ENCODE results near the gene ZDHHC14.
"Not testable (repeated sequence)": the region's sequence is repeated elsewhere in the genome, so short reads cannot be mapped to it uniquely, and the experiment has no call there.

ZDHHC14 gene

GRCh38 chr6:157380458-157380778 is 572 bp upstream of the ZDHHC14 start:
- H3K4me1 ChIP-seq (ENCODE audit: control insufficient read depth, insufficient read depth, low read length, unreplicated experiment) = peaks cover 6% of the 10 kb centered on the region
- peaks cover 10% of the 10 kb centered on the region for H3K79me2 ChIP-seq (ENCODE audit: control insufficient read depth, insufficient read depth, low read length, unreplicated experiment)
- no peaks in the 10 kb centered on the region for H3K27me3 ChIP-seq (ENCODE audit: insufficient read depth, low read length)
- peak overlapping the region; percentile 85 for H3K4me3 ChIP-seq (ENCODE audit: low read depth, low read length)
- peak overlapping the region; percentile 22 for H3K27ac ChIP-seq (ENCODE audit: low read depth, low read length)
- H3K36me3 ChIP-seq (ENCODE audit: insufficient read depth, low read length) = no peaks in the 10 kb centered on the region
- H2AFZ ChIP-seq (ENCODE audit: low read length, unreplicated experiment) = peak overlapping the region; percentile 84

- Histone ChIP-seq H2AFZ (ENCODE audit: low read length, unreplicated experiment) (peak overlapping the region; percentile 91), H3K79me2 (ENCODE audit: control insufficient read depth, insufficient read depth, low read length, unreplicated experiment) (peaks cover 10% of the 10 kb centered on the region), H3K36me3 (ENCODE audit: insufficient read depth, low read length) (no peaks in the 10 kb centered on the region), H3K27ac (ENCODE audit: low read depth, low read length) (no peak overlapping the region), H3K4me3 (ENCODE audit: low read depth, low read length) (peak overlapping the region; percentile 85), H3K27me3 (ENCODE audit: insufficient read depth, low read length) (no peaks in the 10 kb centered on the region), H3K4me1 (ENCODE audit: control insufficient read depth, insufficient read depth, low read length, unreplicated experiment) (peaks cover 6% of the 10 kb centered on the region)
Measured at GRCh38 chr6:157381631-157382621, 936 bp downstream of the ZDHHC14 start.

- Histone ChIP-seq H2AFZ (ENCODE audit: low read length, unreplicated experiment) (peak overlapping the region; percentile 91), H3K27me3 (ENCODE audit: insufficient read depth, low read length) (no peaks in the 10 kb centered on the region), H3K4me3 (ENCODE audit: low read depth, low read length) (peak overlapping the region; percentile 85), H3K79me2 (ENCODE audit: control insufficient read depth, insufficient read depth, low read length, unreplicated experiment) (peaks cover 10% of the 10 kb centered on the region), H3K36me3 (ENCODE audit: insufficient read depth, low read length) (no peaks in the 10 kb centered on the region), H3K4me1 (ENCODE audit: control insufficient read depth, insufficient read depth, low read length, unreplicated experiment) (peaks cover 6% of the 10 kb centered on the region), H3K27ac (ENCODE audit: low read depth, low read length) (no peak overlapping the region)
Measured at GRCh38 chr6:157382821-157383220, 1.8 kb downstream of the ZDHHC14 start.

- Histone ChIP-seq H3K27me3 (ENCODE audit: insufficient read depth, low read length) (no peaks in the 10 kb centered on the region), H3K79me2 (ENCODE audit: control insufficient read depth, insufficient read depth, low read length, unreplicated experiment) (peaks cover 10% of the 10 kb centered on the region), H3K4me3 (ENCODE audit: low read depth, low read length) (no peak overlapping the region), H3K27ac (ENCODE audit: low read depth, low read length) (no peak overlapping the region), H3K36me3 (ENCODE audit: insufficient read depth, low read length) (no peaks in the 10 kb centered on the region), H3K4me1 (ENCODE audit: control insufficient read depth, insufficient read depth, low read length, unreplicated experiment) (peaks cover 6% of the 10 kb centered on the region), H2AFZ (ENCODE audit: low read length, unreplicated experiment) (no peak overlapping the region)
Measured at GRCh38 chr6:157383471-157383870, 2.5 kb downstream of the ZDHHC14 start.

- not testable (repeated sequence) for H3K36me3 ChIP-seq (ENCODE audit: insufficient read depth, low read length); H3K79me2 ChIP-seq (ENCODE audit: control insufficient read depth, insufficient read depth, low read length, unreplicated experiment); H3K27me3 ChIP-seq (ENCODE audit: insufficient read depth, low read length); H2AFZ ChIP-seq (ENCODE audit: low read length, unreplicated experiment); H3K27ac ChIP-seq (ENCODE audit: low read depth, low read length); H3K4me3 ChIP-seq (ENCODE audit: low read depth, low read length); H3K4me1 ChIP-seq (ENCODE audit: control insufficient read depth, insufficient read depth, low read length, unreplicated experiment)
Measured at GRCh38 chr6:157384962-157385361, 4.0 kb downstream of the ZDHHC14 start.

GRCh38 chr6:157385482-157385881 is 4.5 kb downstream of the ZDHHC14 start:
- Histone ChIP-seq H3K36me3 (ENCODE audit: insufficient read depth, low read length) (no peaks in the 10 kb centered on the region), H3K27ac (ENCODE audit: low read depth, low read length) (no peak overlapping the region), H3K4me3 (ENCODE audit: low read depth, low read length) (no peak overlapping the region), H3K27me3 (ENCODE audit: insufficient read depth, low read length) (no peaks in the 10 kb centered on the region), H3K79me2 (ENCODE audit: control insufficient read depth, insufficient read depth, low read length, unreplicated experiment) (peaks cover 10% of the 10 kb centered on the region), H3K4me1 (ENCODE audit: control insufficient read depth, insufficient read depth, low read length, unreplicated experiment) (peaks cover 3% of the 10 kb centered on the region), H2AFZ (ENCODE audit: low read length, unreplicated experiment) (no peak overlapping the region)

- Histone ChIP-seq H3K27me3 (ENCODE audit: insufficient read depth, low read length) (no peaks in the 10 kb centered on the region), H3K4me3 (ENCODE audit: low read depth, low read length) (no peak overlapping the region), H3K4me1 (ENCODE audit: control insufficient read depth, insufficient read depth, low read length, unreplicated experiment) (peaks cover 3% of the 10 kb centered on the region), H2AFZ (ENCODE audit: low read length, unreplicated experiment) (no peak overlapping the region), H3K36me3 (ENCODE audit: insufficient read depth, low read length) (peaks cover under 1% of the 10 kb centered on the region; the same call in 1 of the 2 replicates), H3K79me2 (ENCODE audit: control insufficient read depth, insufficient read depth, low read length, unreplicated experiment) (peaks cover 10% of the 10 kb centered on the region), H3K27ac (ENCODE audit: low read depth, low read length) (no peak overlapping the region)
Measured at GRCh38 chr6:157386023-157386422, 5.0 kb downstream of the ZDHHC14 start.

- Histone ChIP-seq H3K27me3 (ENCODE audit: insufficient read depth, low read length) (no peaks in the 10 kb centered on the region), H3K4me1 (ENCODE audit: control insufficient read depth, insufficient read depth, low read length, unreplicated experiment) (peaks cover 3% of the 10 kb centered on the region), H2AFZ (ENCODE audit: low read length, unreplicated experiment) (no peak overlapping the region), H3K4me3 (ENCODE audit: low read depth, low read length) (no peak overlapping the region), H3K36me3 (ENCODE audit: insufficient read depth, low read length) (peaks cover 4% of the 10 kb centered on the region; the same call in 1 of the 2 replicates), H3K79me2 (ENCODE audit: control insufficient read depth, insufficient read depth, low read length, unreplicated experiment) (peaks cover 10% of the 10 kb centered on the region), H3K27ac (ENCODE audit: low read depth, low read length) (no peak overlapping the region)
Measured at GRCh38 chr6:157386454-157386853, 5.5 kb downstream of the ZDHHC14 start.

- Histone ChIP-seq H2AFZ (ENCODE audit: low read length, unreplicated experiment) (no peak overlapping the region), H3K36me3 (ENCODE audit: insufficient read depth, low read length) (peaks cover 4% of the 10 kb centered on the region; the same call in 1 of the 2 replicates), H3K4me3 (ENCODE audit: low read depth, low read length) (no peak overlapping the region), H3K79me2 (ENCODE audit: control insufficient read depth, insufficient read depth, low read length, unreplicated experiment) (peaks cover 2% of the 10 kb centered on the region), H3K4me1 (ENCODE audit: control insufficient read depth, insufficient read depth, low read length, unreplicated experiment) (no peaks in the 10 kb centered on the region), H3K27me3 (ENCODE audit: insufficient read depth, low read length) (no peaks in the 10 kb centered on the region), H3K27ac (ENCODE audit: low read depth, low read length) (no peak overlapping the region)
Measured at GRCh38 chr6:157388924-157389323, 7.9 kb downstream of the ZDHHC14 start.

- no peak overlapping the region for H3K27ac ChIP-seq (ENCODE audit: low read depth, low read length)
- no peak overlapping the region for H3K4me3 ChIP-seq (ENCODE audit: low read depth, low read length)
- no peaks in the 10 kb centered on the region for H3K4me1 ChIP-seq (ENCODE audit: control insufficient read depth, insufficient read depth, low read length, unreplicated experiment)
- peaks cover 4% of the 10 kb centered on the region; the same call in 1 of the 2 replicates for H3K36me3 ChIP-seq (ENCODE audit: insufficient read depth, low read length)
- peaks cover 2% of the 10 kb centered on the region for H3K79me2 ChIP-seq (ENCODE audit: control insufficient read depth, insufficient read depth, low read length, unreplicated experiment)
- no peaks in the 10 kb centered on the region for H3K27me3 ChIP-seq (ENCODE audit: insufficient read depth, low read length)
- no peak overlapping the region for H2AFZ ChIP-seq (ENCODE audit: low read length, unreplicated experiment)
Measured at GRCh38 chr6:157390273-157391060, 9.5 kb downstream of the ZDHHC14 start.

Data from ACC112 (cell line).